ENCODE measurements around the gene GFY.

The GFY gene

GRCh38 chr19:49418511-49418910 is 6.7 kb upstream of the GFY start:
- no peak overlapping the region for H3K9ac ChIP-seq (ENCODE audit: low read length)
- H2AFZ ChIP-seq (ENCODE audit: low read length): no peak overlapping the region
- TF ChIP-seq CTCF (IDR thresholded peaks at IDR 0.05; ENCODE audit: low read length): no peak
- no peak for TF ChIP-seq EZH2 (IDR thresholded peaks at IDR 0.05; ENCODE audit: borderline replicate concordance, low read length)
- no peaks in the 10 kb centered on the region for H4K20me1 ChIP-seq (ENCODE audit: insufficient read depth, low read length)
- H3K4me3 ChIP-seq (ENCODE audit: low read depth, low read length, poor library complexity, severe bottlenecking): no peak overlapping the region
- H3K79me2 ChIP-seq (ENCODE audit: insufficient read depth, low read length): no peaks in the 10 kb centered on the region
- H3F3A ChIP-seq (ENCODE audit: insufficient read depth, low read length): no peaks in the 10 kb centered on the region
- no peak overlapping the region for H3K4me2 ChIP-seq (ENCODE audit: low read length)
- no peaks in the 10 kb centered on the region for H3K9me3 ChIP-seq (ENCODE audit: low read length)
- H3K27me3 ChIP-seq (ENCODE audit: insufficient read depth, low read length): peaks cover 4% of the 10 kb centered on the region; the same call in 1 of the 2 replicates
- no peak overlapping the region for H3K27ac ChIP-seq (ENCODE audit: low read depth, low read length, poor library complexity, severe bottlenecking)
- no peaks in the 10 kb centered on the region for H3K36me3 ChIP-seq (ENCODE audit: insufficient read depth, low read length)
- H3K9me2 ChIP-seq (ENCODE audit: low read depth, low read length): no peaks in the 10 kb centered on the region
- H3K4me1 ChIP-seq (ENCODE audit: insufficient read depth, low read length, severe bottlenecking): peaks cover 18% of the 10 kb centered on the region

GRCh38 chr19:49419173-49419572 is 6.0 kb upstream of the GFY start:
- H3K9me3 ChIP-seq (ENCODE audit: low read length): no peaks in the 10 kb centered on the region
- no peak overlapping the region for H3K4me2 ChIP-seq (ENCODE audit: low read length)
- no peaks in the 10 kb centered on the region for H3F3A ChIP-seq (ENCODE audit: insufficient read depth, low read length)
- H3K79me2 ChIP-seq (ENCODE audit: insufficient read depth, low read length): no peaks in the 10 kb centered on the region
- H3K27ac ChIP-seq (ENCODE audit: low read depth, low read length, poor library complexity, severe bottlenecking): no peak overlapping the region
- TF ChIP-seq EZH2 (IDR thresholded peaks at IDR 0.05; ENCODE audit: borderline replicate concordance, low read length): no peak
- TF ChIP-seq CTCF (IDR thresholded peaks at IDR 0.05; ENCODE audit: low read length): no peak
- peaks cover 4% of the 10 kb centered on the region; the same call in 1 of the 2 replicates for H3K27me3 ChIP-seq (ENCODE audit: insufficient read depth, low read length)
- peaks cover 18% of the 10 kb centered on the region for H3K4me1 ChIP-seq (ENCODE audit: insufficient read depth, low read length, severe bottlenecking)
- H3K9me2 ChIP-seq (ENCODE audit: low read depth, low read length): no peaks in the 10 kb centered on the region
- H4K20me1 ChIP-seq (ENCODE audit: insufficient read depth, low read length): no peaks in the 10 kb centered on the region
- no peak overlapping the region for H3K4me3 ChIP-seq (ENCODE audit: low read depth, low read length, poor library complexity, severe bottlenecking)
- H2AFZ ChIP-seq (ENCODE audit: low read length): no peak overlapping the region
- H3K36me3 ChIP-seq (ENCODE audit: insufficient read depth, low read length): no peaks in the 10 kb centered on the region
- no peak overlapping the region for H3K9ac ChIP-seq (ENCODE audit: low read length)

GRCh38 chr19:49420227-49420626 is 5.0 kb upstream of the GFY start:
- H3K4me2 ChIP-seq (ENCODE audit: low read length): no peak overlapping the region
- H2AFZ ChIP-seq (ENCODE audit: low read length): no peak overlapping the region
- H3K9ac ChIP-seq (ENCODE audit: low read length): no peak overlapping the region

More at GRCh38 chr19:49420227-49420626, 5.0 kb upstream of the GFY start:
- Histone ChIP-seq H3K27ac (ENCODE audit: low read depth, low read length, poor library complexity, severe bottlenecking) (no peak overlapping the region), H3K79me2 (ENCODE audit: insufficient read depth, low read length) (no peaks in the 10 kb centered on the region), H3F3A (ENCODE audit: insufficient read depth, low read length) (no peaks in the 10 kb centered on the region), H3K27me3 (ENCODE audit: insufficient read depth, low read length) (peaks cover 5% of the 10 kb centered on the region; the same call in 1 of the 2 replicates), H3K9me3 (ENCODE audit: low read length) (no peaks in the 10 kb centered on the region), H3K4me1 (ENCODE audit: insufficient read depth, low read length, severe bottlenecking) (peaks cover 10% of the 10 kb centered on the region), H3K9me2 (ENCODE audit: low read depth, low read length) (no peaks in the 10 kb centered on the region), H3K36me3 (ENCODE audit: insufficient read depth, low read length) (no peaks in the 10 kb centered on the region), H4K20me1 (ENCODE audit: insufficient read depth, low read length) (no peaks in the 10 kb centered on the region), H3K4me3 (ENCODE audit: low read depth, low read length, poor library complexity, severe bottlenecking) (no peak overlapping the region)
- TF ChIP-seq EZH2 (IDR thresholded peaks at IDR 0.05; ENCODE audit: borderline replicate concordance, low read length) (no peak), CTCF (IDR thresholded peaks at IDR 0.05; ENCODE audit: low read length) (no peak)
